Fibroblast of lung (primary cell): ENCODE data around the gene FAM234B. TPM values are rescaled to one million over a fixed set of nuclear protein-coding genes. Genes with fewer than 3 reads are reported as not detected.

ENCODE experiments used
- DNase-seq, 2 donors: peaks; one replicate each; pipeline versions ENCODE4 v3.0.0 to v3.0.0-alpha.2; 2010; ENCODE audit warnings: low read depth in 2 of 2
- H2AFZ ChIP-seq: 2 replicates; pipeline ENCODE4 v1.5.1; 2012; ENCODE audit warnings: low read length, control low read depth, inconsistent platforms
- H3K27ac ChIP-seq: 2 replicates; pipeline ENCODE4 v1.5.1; 2011; ENCODE audit warnings: low read length, control low read depth; ENCODE audit not compliant: insufficient read depth
- H3K27me3 ChIP-seq: 2 replicates; pipeline ENCODE4 v1.5.1; 2011; ENCODE audit warnings: mild to moderate bottlenecking, low read length; ENCODE audit not compliant: control insufficient read depth, insufficient read depth
- H3K36me3 ChIP-seq: 2 replicates; pipeline ENCODE4 v1.5.1; 2011; ENCODE audit warnings: low read length; ENCODE audit not compliant: control insufficient read depth, insufficient read depth
- H3K4me1 ChIP-seq: 2 replicates; pipeline ENCODE4 v1.5.1; 2011; ENCODE audit warnings: low read length; ENCODE audit not compliant: control insufficient read depth, insufficient read depth; ENCODE audit errors: extremely low read depth
- H3K4me2 ChIP-seq: 2 replicates; pipeline ENCODE4 v1.5.1; 2011; ENCODE audit warnings: low read length, control low read depth; ENCODE audit not compliant: insufficient read depth; ENCODE audit errors: extremely low read depth
- H3K4me3 ChIP-seq, 4 experiments: fragments of 200-600 bp in 1 of 4; sonication (generic) in 1 of 4; replicated peaks in 1 of 4; 2 replicates each; pipeline ENCODE4 v1.5.1; 2011 to 2016; ENCODE audit warnings: low read length in 4 of 4, low read depth in 3 of 4, mild to moderate bottlenecking in 3 of 4, control low read depth in 2 of 4, inconsistent platforms in 1 of 4, mixed read lengths in 1 of 4; ENCODE audit not compliant: insufficient read depth in 1 of 4; ENCODE audit errors: control extremely low read depth in 1 of 4
- H3K79me2 ChIP-seq: 2 replicates; pipeline ENCODE4 v1.5.1; 2012; ENCODE audit warnings: mild to moderate bottlenecking, low read length, inconsistent platforms; ENCODE audit not compliant: control insufficient read depth, insufficient read depth
- H3K9ac ChIP-seq: 2 replicates; pipeline ENCODE4 v1.5.1; 2011; ENCODE audit warnings: mild to moderate bottlenecking, low read length, control low read depth; ENCODE audit not compliant: insufficient read depth
- H3K9me3 ChIP-seq: 2 replicates; pipeline ENCODE4 v1.5.1; 2012; ENCODE audit warnings: low read depth, low read length; ENCODE audit not compliant: control insufficient read depth, insufficient read depth
- H4K20me1 ChIP-seq: 2 replicates; pipeline ENCODE4 v1.5.1; 2011; ENCODE audit warnings: low read length; ENCODE audit not compliant: control insufficient read depth, insufficient read depth; ENCODE audit errors: extremely low read depth
- CTCF ChIP-seq, 2 donors: IDR thresholded peaks in 1 of 2; conservative IDR thresholded peaks in 1 of 2; 1 replicate in 1 of 2; 2 replicates in 1 of 2; pipeline ENCODE4 v1.5.1; 2011 to 2012; ENCODE audit warnings: low read length in 2 of 2, control low read depth in 1 of 2, inconsistent platforms in 1 of 2, low read depth in 1 of 2, mild to moderate bottlenecking in 1 of 2
- EZH2 ChIP-seq: IDR thresholded peaks from 2 replicates; pipeline ENCODE4 v1.5.1; 2012; ENCODE audit warnings: low read length, control low read depth, mild to moderate bottlenecking; ENCODE audit errors: missing control alignments
- polyA plus RNA-seq, 2 donors: library from polyadenylated mRNA; depleted of rRNA in 1 of 2; stranded (reverse) in 1 of 2; unstranded in 1 of 2; fragments of >200 nt; gene quantifications; 2 replicates each; pipeline ENCODE4 v1.2.1, GENCODE V29; 2011 to 2012; ENCODE audit warnings: missing spikeins in 1 of 2
- total RNA-seq: library from RNA; depleted of rRNA; stranded (reverse); fragments of >200 nt; gene quantifications from 2 replicates; pipeline ENCODE4 v1.2.1, GENCODE V29; 2014

The FAM234B gene
- total and polyA plus RNA-seq, 2 donors (not counting 1 experiment from before 2014, with no cell fraction given), result 7.3 to 10.4 TPM

GRCh38 chr12:13066014-13066413, 21.8 kb downstream of the FAM234B start:
- no peak overlapping the region for H3K4me2 ChIP-seq
- no peaks in the 10 kb centered on the region for H3K36me3 ChIP-seq
- no peaks in the 10 kb centered on the region for H3K4me1 ChIP-seq
- H4K20me1 ChIP-seq, result no peaks in the 10 kb centered on the region
- no peaks in the 10 kb centered on the region for H3K27me3 ChIP-seq
- TF ChIP-seq EZH2, result no peak
- no peak for TF ChIP-seq CTCF (conservative IDR thresholded peaks at IDR 0.05 in 1 of 2, IDR thresholded peaks at IDR 0.05 in 1 of 2; ENCODE audit: low read depth in 1 of 2, low read length in 2 of 2)
- H3K27ac ChIP-seq, result no peak overlapping the region
- no peak overlapping the region for H2AFZ ChIP-seq
- H3K9me3 ChIP-seq, result no peaks in the 10 kb centered on the region
- H3K4me3 ChIP-seq, result no peak overlapping the region
- H3K9ac ChIP-seq, result no peak overlapping the region
- DNase-seq, result no peak
- H3K79me2 ChIP-seq, result no peaks in the 10 kb centered on the region

GRCh38 chr12:13066459-13066858, 22.3 kb downstream of the FAM234B start:
- Histone ChIP-seq H3K79me2 (no peaks in the 10 kb centered on the region), H3K4me1 (no peaks in the 10 kb centered on the region), H3K27ac (no peak overlapping the region), H3K9ac (no peak overlapping the region), H3K36me3 (peaks cover under 1% of the 10 kb centered on the region), H2AFZ (no peak overlapping the region), H3K4me3 (no peak overlapping the region), H3K4me2 (no peak overlapping the region), H3K9me3 (no peaks in the 10 kb centered on the region), H4K20me1 (no peaks in the 10 kb centered on the region), H3K27me3 (no peaks in the 10 kb centered on the region)
- no peak for DNase-seq
- TF ChIP-seq CTCF (conservative IDR thresholded peaks at IDR 0.05 in 1 of 2, IDR thresholded peaks at IDR 0.05 in 1 of 2; ENCODE audit: low read depth in 1 of 2, low read length in 2 of 2) (no peak), EZH2 (no peak)

- H3K27ac ChIP-seq, result no peak overlapping the region
- H3K4me2 ChIP-seq, result no peak overlapping the region
- no peaks in the 10 kb centered on the region for H3K79me2 ChIP-seq
- no peak for DNase-seq
- H3K4me3 ChIP-seq, result no peak overlapping the region
- H3K4me1 ChIP-seq, result no peaks in the 10 kb centered on the region
- TF ChIP-seq EZH2 (no peak), CTCF (conservative IDR thresholded peaks at IDR 0.05 in 1 of 2, IDR thresholded peaks at IDR 0.05 in 1 of 2; ENCODE audit: low read depth in 1 of 2, low read length in 2 of 2) (no peak)
- no peak overlapping the region for H3K9ac ChIP-seq
- H3K27me3 ChIP-seq, result no peaks in the 10 kb centered on the region
- no peaks in the 10 kb centered on the region for H4K20me1 ChIP-seq
- no peaks in the 10 kb centered on the region for H3K9me3 ChIP-seq
- H3K36me3 ChIP-seq, result peaks cover 3% of the 10 kb centered on the region
- H2AFZ ChIP-seq, result no peak overlapping the region
Measured at GRCh38 chr12:13067322-13067721, 23.1 kb downstream of the FAM234B start.
